ENCODE data around the gene NRXN2.

NRXN2 gene

GRCh38 chr11:64566042-64566914, 156.7 kb downstream of the NRXN2 start:
- TF ChIP-seq FOXP2 (optimal IDR thresholded peaks at IDR 0.05; ENCODE audit: borderline replicate concordance, extremely low read depth, extremely low read length, insufficient read depth) (peak; percentile 99), SIN3A (IDR thresholded peaks at IDR 0.05; ENCODE audit: borderline replicate concordance, insufficient read depth, low read length) (no peak)

DNA sequence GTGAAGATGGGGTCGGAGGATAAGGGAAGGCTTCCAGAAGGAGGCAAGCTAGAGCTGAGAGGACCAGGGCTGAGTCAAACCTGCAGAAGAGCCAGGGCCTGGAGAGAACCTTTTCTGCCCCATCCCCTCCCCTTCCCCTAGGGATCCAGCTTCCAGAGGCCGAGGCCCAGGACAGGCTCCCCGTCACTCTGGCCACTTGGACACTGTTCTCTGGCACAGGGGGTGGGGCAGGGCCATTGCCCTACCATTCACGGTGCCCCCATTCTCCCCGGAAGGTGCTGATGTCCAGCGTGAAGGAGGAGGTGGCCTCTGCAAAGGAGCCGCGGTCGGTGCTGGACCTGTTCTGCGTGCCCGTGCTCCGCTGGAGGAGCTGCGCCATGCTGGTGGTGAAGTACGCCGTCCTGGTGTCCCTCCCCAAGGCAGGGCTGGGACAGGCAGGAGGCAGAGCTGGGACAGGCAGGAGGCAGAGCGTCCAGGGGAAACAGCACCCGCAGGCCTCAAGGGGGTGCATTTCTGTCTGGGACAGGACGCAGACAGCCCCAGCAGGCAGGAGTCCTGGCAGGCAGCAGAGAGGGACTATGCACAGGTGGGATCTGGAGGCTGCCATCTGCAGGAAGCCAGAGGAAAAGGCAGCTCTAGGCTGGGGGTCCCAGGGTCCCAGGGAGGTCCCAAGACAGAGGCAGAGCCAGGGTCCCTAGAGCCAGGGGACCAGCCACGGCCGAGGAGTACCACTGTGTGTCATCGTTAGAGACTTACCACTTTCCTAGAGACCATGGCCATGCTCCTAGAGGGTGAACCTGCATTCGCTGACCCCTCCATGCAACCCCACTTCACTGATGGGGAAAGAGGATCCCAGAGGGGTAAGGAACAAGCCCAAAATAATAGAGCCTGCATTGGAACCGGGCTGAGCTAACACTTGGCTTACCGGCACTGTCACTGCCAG, 157.8 kb downstream of the NRXN2 start:
- no peak for TF ChIP-seq TAF1 (IDR thresholded peaks at IDR 0.05; ENCODE audit: borderline replicate concordance, insufficient read depth, low read length)
- no peak for TF ChIP-seq REST (IDR thresholded peaks at IDR 0.05; ENCODE audit: insufficient read depth in 1 of 2, low read depth in 2 of 2, low read length in 2 of 2)
- TF ChIP-seq FOXP2 (optimal IDR thresholded peaks at IDR 0.05; ENCODE audit: borderline replicate concordance, extremely low read depth, extremely low read length, insufficient read depth), result no peak
- TF ChIP-seq POLR2AphosphoS5 (IDR thresholded peaks at IDR 0.05; ENCODE audit: low read depth, low read length), result no peak
- no peak for TF ChIP-seq SIN3A (IDR thresholded peaks at IDR 0.05; ENCODE audit: borderline replicate concordance, insufficient read depth, low read length)

DNA sequence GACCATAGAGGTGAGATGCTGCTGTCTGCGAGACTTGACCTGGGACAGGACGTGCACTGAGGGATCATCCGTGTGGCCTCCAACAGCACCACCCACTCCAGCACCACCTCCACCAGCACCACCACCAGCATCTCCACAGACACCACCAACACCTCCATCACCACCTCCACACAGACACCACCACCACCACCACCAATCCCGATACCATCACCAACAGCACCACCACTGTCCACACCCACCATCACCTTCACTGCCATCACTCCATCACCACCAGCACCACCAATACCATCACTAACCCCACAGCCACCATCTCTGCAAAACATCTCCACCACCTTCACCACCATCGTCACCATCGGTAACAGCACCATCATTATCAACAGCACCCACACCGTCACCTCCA, 158.6 kb downstream of the NRXN2 start:
- TF ChIP-seq REST (IDR thresholded peaks at IDR 0.05; ENCODE audit: insufficient read depth in 1 of 2, low read depth in 2 of 2, low read length in 2 of 2), result no peak
- TF ChIP-seq FOXP2 (optimal IDR thresholded peaks at IDR 0.05; ENCODE audit: borderline replicate concordance, extremely low read depth, extremely low read length, insufficient read depth), result no peak
- TF ChIP-seq POLR2AphosphoS5 (IDR thresholded peaks at IDR 0.05; ENCODE audit: low read depth, low read length), result no peak
- no peak for TF ChIP-seq TAF1 (IDR thresholded peaks at IDR 0.05; ENCODE audit: borderline replicate concordance, insufficient read depth, low read length)

DNA sequence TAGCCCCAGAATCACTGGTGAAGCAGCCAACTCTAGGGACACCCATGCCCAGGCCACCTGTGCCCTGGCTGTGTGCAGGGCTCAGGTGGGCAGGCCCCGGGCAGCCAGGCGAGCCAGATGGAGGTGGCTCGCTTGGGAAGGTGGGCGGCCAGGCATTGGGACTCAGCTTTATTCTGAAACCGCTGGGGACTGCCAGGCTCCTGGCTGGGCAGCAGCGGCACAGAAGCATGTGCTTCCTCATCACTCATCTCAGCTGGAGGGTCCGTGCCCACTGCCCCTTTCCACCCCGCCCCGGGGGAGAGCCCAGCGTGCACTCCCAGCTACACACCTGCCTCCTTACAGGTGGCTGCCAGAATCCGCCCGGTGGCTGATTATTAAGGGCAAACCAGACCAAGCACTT, 159.0 kb downstream of the NRXN2 start:
- no peak for TF ChIP-seq TAF1 (IDR thresholded peaks at IDR 0.05; ENCODE audit: borderline replicate concordance, insufficient read depth, low read length)
- TF ChIP-seq REST (IDR thresholded peaks at IDR 0.05; ENCODE audit: insufficient read depth in 1 of 2, low read depth in 2 of 2, low read length in 2 of 2), result no peak

GRCh38 chr11:64562723-64563351, 160.2 kb downstream of the NRXN2 start:
- TF ChIP-seq SIN3A (IDR thresholded peaks at IDR 0.05; ENCODE audit: borderline replicate concordance, insufficient read depth, low read length) (no peak), TAF1 (IDR thresholded peaks at IDR 0.05; ENCODE audit: borderline replicate concordance, insufficient read depth, low read length) (no peak), FOXP2 (optimal IDR thresholded peaks at IDR 0.05; ENCODE audit: borderline replicate concordance, extremely low read depth, extremely low read length, insufficient read depth) (no peak)
